Left ventricle myocardium inferior (tissue), 1 donor: ENCODE results near the gene MINDY4B. TPM values are rescaled to one million over a fixed set of nuclear protein-coding genes. Genes with fewer than 3 reads are reported as not detected.
"Not testable (repeated sequence)": the region's sequence is repeated elsewhere in the genome, so short reads cannot be mapped to it uniquely, and the experiment has no call there.

Source experiments
- DNase-seq: peaks from one replicate; pipeline ENCODE4 v3.0.0-alpha.2; 2020
- H3K27ac ChIP-seq: fragments of 200-600 bp; replicated peaks from 2 replicates; pipeline ENCODE4 v1.8.0; 2021
- H3K27me3 ChIP-seq: fragments of 200-600 bp; 2 replicates; pipeline ENCODE4 v1.8.0; 2021; ENCODE audit warnings: low read depth
- H3K36me3 ChIP-seq: fragments of 200-600 bp; 2 replicates; pipeline ENCODE4 v1.8.0; 2021
- H3K4me1 ChIP-seq: fragments of 200-600 bp; 2 replicates; pipeline ENCODE4 v1.8.0; 2021
- H3K4me3 ChIP-seq: fragments of 200-600 bp; 2 replicates; pipeline ENCODE4 v1.8.0; 2021; ENCODE audit warnings: mild to moderate bottlenecking, moderate library complexity
- H3K9me3 ChIP-seq: fragments of 200-600 bp; replicated peaks from 2 replicates; pipeline ENCODE4 v1.8.0; 2021
- intact Hi-C: fragments of 100-400 bp; cut with micrococcal nuclease; formaldehyde crosslinking; loops from one replicate; pipeline ENCODE4 v1.11.0; 2022
- total RNA-seq: library from RNA; stranded (reverse); fragmentation: NEBNext Ultra II Directional; extraction: Animal tissue kit (Norgen Biotek cat#: 25700); gene quantifications from one replicate; pipeline ENCODE4 v1.2.1, GENCODE V29; 2021
- TF ChIP-seq, protein P1 (sequence below): fragments of 200-600 bp; IDR thresholded peaks from 2 replicates; pipeline ENCODE4 v1.8.0; 2021; ENCODE audit warnings: antibody characterized with exemption, mild to moderate bottlenecking, borderline replicate concordance
- donor health status: DM: no; HTN: yes; CAD: no; lungs with severe emphysema.

MINDY4B gene
- total RNA-seq, 1 donor from 2014 or later = 0.22 TPM

DNA sequence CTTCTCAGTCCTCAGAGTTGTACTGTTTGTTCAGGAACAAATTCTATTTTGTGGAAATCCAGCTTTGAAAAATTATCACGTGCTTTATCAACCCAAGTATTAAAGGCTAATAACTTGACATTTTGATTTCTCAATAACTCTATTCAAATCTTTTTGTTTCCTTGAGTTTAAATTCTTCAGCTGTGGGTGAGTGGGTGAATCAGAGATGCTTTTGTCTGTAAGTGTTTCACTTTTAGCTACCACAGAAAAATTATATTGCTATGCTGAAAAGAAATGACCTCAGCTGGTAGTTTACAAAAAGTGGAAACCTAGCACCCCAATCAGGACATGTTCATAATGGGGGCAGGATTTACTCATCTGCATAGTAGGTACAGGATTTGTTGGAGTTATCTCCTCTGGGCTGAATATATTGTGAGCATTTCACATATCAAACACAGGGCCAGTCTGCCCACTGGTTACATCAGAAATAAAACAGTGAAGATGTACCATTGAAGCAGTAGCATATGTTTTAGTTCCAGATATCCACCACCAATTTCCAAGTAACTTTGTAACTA, 30.5 kb downstream of the MINDY4B start:
- TF ChIP-seq, protein P1, sequence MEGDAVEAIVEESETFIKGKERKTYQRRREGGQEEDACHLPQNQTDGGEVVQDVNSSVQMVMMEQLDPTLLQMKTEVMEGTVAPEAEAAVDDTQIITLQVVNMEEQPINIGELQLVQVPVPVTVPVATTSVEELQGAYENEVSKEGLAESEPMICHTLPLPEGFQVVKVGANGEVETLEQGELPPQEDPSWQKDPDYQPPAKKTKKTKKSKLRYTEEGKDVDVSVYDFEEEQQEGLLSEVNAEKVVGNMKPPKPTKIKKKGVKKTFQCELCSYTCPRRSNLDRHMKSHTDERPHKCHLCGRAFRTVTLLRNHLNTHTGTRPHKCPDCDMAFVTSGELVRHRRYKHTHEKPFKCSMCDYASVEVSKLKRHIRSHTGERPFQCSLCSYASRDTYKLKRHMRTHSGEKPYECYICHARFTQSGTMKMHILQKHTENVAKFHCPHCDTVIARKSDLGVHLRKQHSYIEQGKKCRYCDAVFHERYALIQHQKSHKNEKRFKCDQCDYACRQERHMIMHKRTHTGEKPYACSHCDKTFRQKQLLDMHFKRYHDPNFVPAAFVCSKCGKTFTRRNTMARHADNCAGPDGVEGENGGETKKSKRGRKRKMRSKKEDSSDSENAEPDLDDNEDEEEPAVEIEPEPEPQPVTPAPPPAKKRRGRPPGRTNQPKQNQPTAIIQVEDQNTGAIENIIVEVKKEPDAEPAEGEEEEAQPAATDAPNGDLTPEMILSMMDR = no peak
- H3K27me3 ChIP-seq = no peaks in the 10 kb centered on the region
- DNase-seq = no peak
- intact Hi-C loops = no loop called here
- no peak overlapping the region for H3K4me3 ChIP-seq
- no peaks in the 10 kb centered on the region for H3K36me3 ChIP-seq
- H3K4me1 ChIP-seq = peaks cover 42% of the 10 kb centered on the region
- H3K9me3 ChIP-seq = no peaks in the 10 kb centered on the region
- H3K27ac ChIP-seq = no peak overlapping the region

DNA sequence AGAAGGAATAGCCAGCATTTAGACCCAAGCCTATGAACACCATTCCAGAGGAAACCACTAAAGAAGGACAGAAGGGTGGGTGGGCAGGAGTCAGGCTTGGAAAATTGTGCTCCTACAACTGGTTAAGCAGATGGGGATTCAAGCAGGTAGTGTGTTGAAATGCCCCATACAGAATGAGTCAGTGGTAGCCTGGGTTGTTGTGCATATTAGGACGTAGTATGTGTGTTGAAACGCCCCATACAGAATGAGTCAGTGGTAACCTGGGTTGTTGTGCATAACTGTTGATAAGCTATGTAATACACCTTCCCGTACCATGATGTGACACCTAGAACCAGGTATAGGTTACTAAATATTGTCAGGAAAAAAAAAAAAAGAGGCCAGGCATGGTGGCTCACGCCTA, 34.0 kb downstream of the MINDY4B start:
- no peaks in the 10 kb centered on the region for H3K9me3 ChIP-seq
- H3K4me1 ChIP-seq = peaks cover 8% of the 10 kb centered on the region
- H3K27ac ChIP-seq = no peak overlapping the region
- H3K36me3 ChIP-seq = no peaks in the 10 kb centered on the region
- no peak for DNase-seq
- H3K4me3 ChIP-seq = no peak overlapping the region
- no peaks in the 10 kb centered on the region for H3K27me3 ChIP-seq
- TF ChIP-seq, protein P1 = no peak
- intact Hi-C loops = no loop called here

DNA sequence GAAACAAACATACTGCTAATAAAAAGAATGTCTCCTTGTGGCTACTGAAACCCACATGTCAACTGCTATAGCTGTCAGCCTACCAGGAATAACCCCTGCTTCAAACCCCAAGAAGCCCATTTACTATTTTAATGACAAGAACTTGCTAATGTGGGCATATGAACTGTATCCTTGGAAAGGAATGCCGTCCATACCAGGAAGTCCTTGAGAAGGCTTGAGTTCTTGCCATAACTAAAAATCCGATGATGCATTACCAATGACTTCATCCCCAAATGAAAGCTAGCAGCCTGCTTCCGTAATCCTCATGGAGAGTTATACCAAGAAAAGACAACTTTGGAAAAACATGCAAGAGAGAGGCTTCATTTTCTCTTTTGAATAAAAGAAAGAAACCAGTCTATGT, 34.8 kb downstream of the MINDY4B start:
- no peak overlapping the region for H3K27ac ChIP-seq
- no peak overlapping the region for H3K4me3 ChIP-seq
- H3K27me3 ChIP-seq = no peaks in the 10 kb centered on the region
- H3K9me3 ChIP-seq = no peaks in the 10 kb centered on the region
- peaks cover under 1% of the 10 kb centered on the region for H3K4me1 ChIP-seq
- DNase-seq = no peak
- TF ChIP-seq, protein P1 = no peak
- intact Hi-C loops = no loop called here
- H3K36me3 ChIP-seq = no peaks in the 10 kb centered on the region

DNA sequence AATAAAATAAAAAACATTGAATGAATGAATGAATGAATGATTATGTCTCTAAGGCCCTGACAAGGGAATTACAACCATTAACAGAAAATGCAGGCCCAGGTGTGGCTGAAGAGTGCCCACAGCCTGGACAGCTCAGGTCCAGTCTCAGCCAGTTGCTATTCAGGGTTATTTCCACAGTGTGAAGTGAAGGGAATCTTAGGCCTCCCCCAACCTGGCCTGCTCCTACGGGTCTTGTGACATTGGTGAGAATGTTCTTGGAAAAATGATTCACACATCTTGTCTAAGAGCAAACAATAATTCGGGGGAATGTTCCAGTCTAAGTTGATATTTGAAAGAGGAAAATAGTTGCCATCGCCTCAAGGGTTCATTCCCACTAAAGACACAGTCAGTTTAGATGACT, 37.0 kb downstream of the MINDY4B start:
- intact Hi-C loops = loop anchor here (5.0 kb wide), 1 partner anchor 146 kb away; no protein-coding TSS in a partner anchor
- H3K9me3 ChIP-seq = no peaks in the 10 kb centered on the region
- no peaks in the 10 kb centered on the region for H3K36me3 ChIP-seq
- no peak overlapping the region for H3K4me3 ChIP-seq
- TF ChIP-seq, protein P1 = no peak
- H3K4me1 ChIP-seq = no peaks in the 10 kb centered on the region
- no peaks in the 10 kb centered on the region for H3K27me3 ChIP-seq
- no peak overlapping the region for H3K27ac ChIP-seq
- DNase-seq = no peak

DNA sequence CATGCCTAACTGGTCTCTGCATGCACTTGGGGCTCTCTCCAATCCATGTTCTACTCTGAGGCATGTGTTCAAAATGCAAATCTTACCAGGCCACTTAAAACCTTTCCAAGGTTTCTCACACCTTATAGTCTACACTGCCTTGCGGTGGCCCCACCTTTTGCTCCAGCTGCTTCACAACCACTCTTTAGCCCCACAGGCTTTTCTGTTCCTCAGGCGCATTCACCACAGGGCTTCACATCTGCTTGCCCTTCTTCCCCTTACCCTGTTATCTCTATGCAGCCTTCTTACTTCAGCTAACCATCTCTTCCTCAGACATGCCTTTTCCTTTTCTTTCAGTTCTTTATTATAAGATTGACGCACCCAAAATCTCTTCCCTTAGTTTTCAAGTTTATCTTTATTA, 37.8 kb downstream of the MINDY4B start:
- no peak for DNase-seq
- Histone ChIP-seq H3K9me3 (no peaks in the 10 kb centered on the region), H3K4me1 (no peaks in the 10 kb centered on the region), H3K4me3 (no peak overlapping the region), H3K27me3 (no peaks in the 10 kb centered on the region), H3K27ac (no peak overlapping the region), H3K36me3 (no peaks in the 10 kb centered on the region)
- intact Hi-C loops = loop anchor here (5.0 kb wide), 1 partner anchor 145 kb away; no protein-coding TSS in a partner anchor
- TF ChIP-seq, protein P1 = no peak

DNA sequence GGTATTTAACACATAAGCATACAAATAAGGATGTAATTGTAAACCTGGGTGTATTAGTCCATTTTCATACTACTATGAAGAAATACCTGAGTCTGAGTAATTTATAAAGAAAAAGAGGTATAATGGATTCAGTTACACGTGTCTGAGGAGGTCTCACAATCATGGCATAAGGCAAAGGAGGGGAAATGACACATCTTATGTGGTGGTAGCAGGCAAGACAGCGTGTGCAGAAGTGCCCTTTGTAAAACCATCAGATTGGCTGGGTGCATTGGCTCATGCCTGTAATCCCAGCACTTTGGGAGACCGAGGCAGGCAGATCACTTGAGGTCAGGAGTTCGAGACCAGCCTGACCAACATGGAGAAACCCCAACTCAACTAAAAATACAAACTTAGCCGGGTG, 41.3 kb downstream of the MINDY4B start:
- H3K27ac ChIP-seq, H3K36me3 ChIP-seq, H3K27me3 ChIP-seq, DNase-seq, H3K4me3 ChIP-seq, H3K9me3 ChIP-seq, H3K4me1 ChIP-seq, intact Hi-C loops: not testable (repeated sequence)
